Neural progenitor cell (in vitro differentiated cells): ENCODE results near the gene CALN1.

Experiments used
- CTCF ChIP-seq: fragments of 200-600 bp; sonication (generic); IDR thresholded peaks from 2 replicates; pipeline ENCODE4 v1.5.1; 2017; ENCODE audit warnings: antibody characterized with exemption, mild to moderate bottlenecking
- EZH2 ChIP-seq: fragments of 200-600 bp; sonication (generic); IDR thresholded peaks from 2 replicates; pipeline ENCODE4 v1.6.1; 2017; ENCODE audit warnings: antibody characterized with exemption, mild to moderate bottlenecking, moderate library complexity
- EZH2phosphoT487 ChIP-seq: fragments of 200-600 bp; sonication (generic); IDR thresholded peaks from 2 replicates; pipeline ENCODE4 v1.6.1; 2017; ENCODE audit warnings: antibody characterized with exemption

- TF ChIP-seq CTCF = no peak
- TF ChIP-seq EZH2phosphoT487 = no peak
- no peak for TF ChIP-seq EZH2
Measured at GRCh38 chr7:71787513-71787912, 624.6 kb downstream of the CALN1 start.
